GM12891 (cell line): ENCODE measurements around the gene PTPN5.

ENCODE experiments used
- PAX5 ChIP-seq: IDR thresholded peaks from 2 replicates; pipeline ENCODE4 v1.6.1; 2011; ENCODE audit warnings: low read length, moderate library complexity, mild to moderate bottlenecking; ENCODE audit not compliant: insufficient read depth, severe bottlenecking
- POLR2A ChIP-seq: IDR thresholded peaks from 2 replicates; pipeline ENCODE4 v1.6.1; 2011; ENCODE audit warnings: low read depth, low read length, control low read depth
- POLR2AphosphoS5 ChIP-seq: IDR thresholded peaks from 2 replicates; pipeline ENCODE4 v1.6.1; 2011; ENCODE audit warnings: low read depth, low read length, control low read depth
- SPI1 ChIP-seq: IDR thresholded peaks from 2 replicates; pipeline ENCODE4 v1.6.1; 2011; ENCODE audit warnings: low read depth, low read length, control low read depth
- TAF1 ChIP-seq: IDR thresholded peaks from 2 replicates; pipeline ENCODE4 v1.6.1; 2011; ENCODE audit warnings: low read depth, low read length, control low read depth

GRCh38 chr11:18698341-18699268 is 93.0 kb downstream of the PTPN5 start, which contains the start of gene TMEM86A:
- TF ChIP-seq PAX5 (no peak), POLR2A (no peak), POLR2AphosphoS5 (no peak), TAF1 (no peak), SPI1 (no peak)
